GM19328 (cell line): ENCODE results near the gene UGT1A3.
"Not testable (repeated sequence)": the region's sequence is repeated elsewhere in the genome, so short reads cannot be mapped to it uniquely, and the experiment has no call there.

Source experiments
- ATAC-seq: cut with Tn5 transposase; IDR thresholded peaks from one replicate; pipeline ENCODE4 v1.9.1; 2021; ENCODE audit warnings: mild to moderate bottlenecking, moderate library complexity; ENCODE audit not compliant: unreplicated experiment

The UGT1A3 gene

DNA sequence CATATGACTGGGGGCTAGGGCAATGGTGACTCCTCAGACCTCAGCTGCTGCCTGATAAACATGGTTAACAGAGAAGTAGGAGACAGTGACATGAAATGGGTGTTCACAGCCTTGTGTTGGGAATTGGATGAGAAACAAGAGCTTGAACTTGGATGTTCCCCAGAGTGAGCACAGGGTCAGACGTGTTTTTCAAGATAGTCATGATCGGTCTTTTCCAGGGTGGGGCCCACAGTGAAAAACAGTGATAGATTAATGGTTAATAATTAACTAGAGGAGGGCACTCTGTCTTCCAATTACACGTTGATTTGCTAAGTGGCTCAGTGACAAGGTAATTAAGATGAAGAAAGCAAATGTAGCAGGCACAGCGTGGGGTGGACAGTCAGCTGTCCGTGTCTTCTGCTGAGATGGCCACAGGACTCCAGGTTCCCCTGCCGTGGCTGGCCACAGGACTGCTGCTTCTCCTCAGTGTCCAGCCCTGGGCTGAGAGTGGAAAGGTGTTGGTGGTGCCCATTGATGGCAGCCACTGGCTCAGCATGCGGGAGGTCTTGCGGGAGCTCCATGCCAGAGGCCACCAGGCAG, at the start of gene UGT1A3:
UGT1A3 (plus strand) TSS at position 320 of the 579 bp plus-strand sequence; CDS start at position 405, 85 bp downstream.
- ATAC-seq, result no peak

DNA sequence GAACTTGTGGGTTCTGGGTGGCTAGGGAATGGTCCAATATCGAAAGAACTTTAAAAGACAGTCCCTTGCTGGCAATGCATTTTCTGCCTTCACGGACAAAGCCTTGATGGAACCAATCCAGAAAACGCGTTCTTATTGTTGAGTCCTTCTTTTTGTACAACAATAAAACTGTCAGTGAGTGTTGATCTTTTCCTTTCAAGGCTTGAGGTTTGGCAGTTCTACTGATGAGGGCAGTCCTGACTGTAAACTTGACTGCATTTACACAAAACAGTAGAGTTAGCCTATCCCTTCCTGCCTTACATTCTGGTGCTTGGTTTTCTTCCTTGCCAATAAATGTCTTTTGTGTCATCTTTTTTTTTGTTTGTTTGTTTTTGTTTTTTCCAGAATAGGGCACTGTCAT, 49.6 kb upstream of the UGT1A3 start:
- no peak for ATAC-seq

DNA sequence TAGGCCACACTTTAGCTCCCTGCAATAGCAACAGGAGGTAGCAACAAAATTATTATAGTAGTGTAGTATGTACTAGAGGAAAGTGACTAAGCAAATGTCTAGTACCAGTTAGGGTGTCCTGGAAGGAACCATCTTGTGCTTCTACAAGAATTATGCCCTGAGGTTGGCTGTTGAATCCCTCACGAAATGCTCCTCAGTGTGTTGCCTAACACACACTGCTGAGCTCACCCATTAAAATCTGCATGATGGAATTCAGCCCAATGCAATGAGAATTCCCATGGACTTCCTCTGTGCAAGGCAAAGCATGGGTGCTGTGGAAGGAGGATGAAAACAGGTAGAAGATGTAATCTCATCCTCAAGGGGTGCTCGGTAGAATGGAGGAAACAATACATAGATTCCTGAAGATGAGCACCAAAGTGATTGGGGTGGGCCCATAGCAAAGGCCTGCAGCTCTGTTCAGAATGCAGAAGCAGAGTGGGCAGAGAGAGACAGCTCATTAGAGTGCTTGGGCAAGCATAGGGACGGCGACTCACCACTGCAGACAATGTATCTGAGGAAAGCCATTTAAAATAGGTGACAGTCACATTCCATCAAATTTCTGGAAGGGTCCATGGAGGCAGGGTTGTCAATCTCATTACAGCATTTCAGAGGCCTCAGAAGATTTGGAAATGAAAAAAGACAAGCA, 48.3 kb upstream of the UGT1A3 start:
- ATAC-seq, result no peak

DNA sequence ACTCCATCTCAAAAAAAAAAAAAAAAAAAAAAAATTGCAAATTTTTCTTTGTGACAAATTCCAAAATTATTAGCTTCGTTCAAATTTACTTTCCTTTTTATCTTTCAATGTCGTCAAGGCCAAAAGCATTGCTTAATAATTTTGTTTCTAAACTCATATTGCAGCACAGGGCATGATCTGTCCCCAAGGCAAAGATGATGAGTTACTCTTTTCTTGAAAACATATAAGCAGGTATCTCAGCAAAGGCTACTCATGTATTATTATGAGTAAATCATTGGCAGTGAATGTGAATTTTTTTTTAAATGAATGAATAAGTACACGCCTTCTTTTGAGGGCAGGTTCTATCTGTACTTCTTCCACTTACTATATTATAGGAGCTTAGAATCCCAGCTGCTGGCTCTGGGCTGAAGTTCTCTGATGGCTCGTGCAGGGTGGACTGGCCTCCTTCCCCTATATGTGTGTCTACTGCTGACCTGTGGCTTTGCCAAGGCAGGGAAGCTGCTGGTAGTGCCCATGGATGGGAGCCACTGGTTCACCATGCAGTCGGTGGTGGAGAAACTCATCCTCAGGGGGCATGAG, 47.2 kb upstream of the UGT1A3 start, which contains the start of gene UGT1A7:
UGT1A7 (plus strand) TSS at position 381 of the 579 bp plus-strand sequence; CDS start at position 418, 37 bp downstream.
- no peak for ATAC-seq

DNA sequence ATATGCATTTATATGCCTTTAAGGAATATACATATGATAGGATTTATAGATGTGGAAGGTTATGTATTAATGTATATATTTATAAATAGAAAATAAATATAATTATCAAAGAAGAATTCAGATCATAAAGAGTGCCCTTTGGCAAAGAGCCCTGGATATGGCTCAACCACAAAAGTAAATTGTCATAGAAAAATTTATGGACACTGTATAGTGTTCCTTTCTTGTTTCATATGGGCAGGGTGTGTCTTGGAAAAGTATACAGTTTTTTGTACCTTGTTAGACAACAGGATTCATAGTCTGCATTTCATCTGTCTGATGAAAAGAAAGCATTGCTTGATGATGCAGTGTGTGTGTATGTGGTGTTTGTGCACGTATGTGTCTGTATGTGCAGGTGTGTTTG, 44.2 kb upstream of the UGT1A3 start:
- no peak for ATAC-seq

DNA sequence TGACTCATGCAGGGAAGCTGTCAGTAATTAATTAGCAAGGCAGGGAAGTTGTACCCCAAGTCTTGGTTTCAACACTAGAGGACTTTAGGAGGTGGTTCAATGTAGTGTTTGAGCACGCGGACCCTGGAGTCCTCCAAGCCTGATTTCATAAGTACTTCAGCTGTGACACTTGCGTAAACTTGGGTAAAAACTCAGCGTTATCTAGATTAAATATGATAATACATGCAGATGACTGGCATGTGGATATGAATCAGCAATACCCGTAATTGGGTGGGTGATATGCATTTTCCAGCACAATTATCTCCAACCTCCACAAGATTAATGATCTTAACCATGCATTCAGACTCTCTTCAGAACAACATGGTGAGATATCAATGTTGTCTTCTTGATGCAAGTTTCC, 41.9 kb upstream of the UGT1A3 start:
- ATAC-seq, result no peak

DNA sequence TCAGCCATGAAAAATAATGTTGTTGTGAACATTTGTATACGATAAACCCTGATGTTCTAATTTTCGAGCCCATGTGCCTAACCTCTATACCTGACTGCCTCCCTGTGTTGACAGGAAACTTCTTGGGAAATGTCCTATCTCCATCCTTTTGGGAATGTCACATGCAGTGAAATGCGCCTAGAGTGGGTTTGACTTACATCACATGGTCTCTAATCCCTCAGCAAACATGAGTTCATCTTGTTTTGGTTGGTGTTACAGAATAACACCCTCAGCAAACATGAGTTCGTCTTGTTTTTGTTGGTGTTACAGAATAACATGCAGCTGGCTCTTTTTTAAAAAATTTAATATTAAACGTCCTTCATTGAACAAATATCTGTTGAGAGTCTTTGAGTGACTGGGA, 40.5 kb upstream of the UGT1A3 start:
- ATAC-seq, result no peak

DNA sequence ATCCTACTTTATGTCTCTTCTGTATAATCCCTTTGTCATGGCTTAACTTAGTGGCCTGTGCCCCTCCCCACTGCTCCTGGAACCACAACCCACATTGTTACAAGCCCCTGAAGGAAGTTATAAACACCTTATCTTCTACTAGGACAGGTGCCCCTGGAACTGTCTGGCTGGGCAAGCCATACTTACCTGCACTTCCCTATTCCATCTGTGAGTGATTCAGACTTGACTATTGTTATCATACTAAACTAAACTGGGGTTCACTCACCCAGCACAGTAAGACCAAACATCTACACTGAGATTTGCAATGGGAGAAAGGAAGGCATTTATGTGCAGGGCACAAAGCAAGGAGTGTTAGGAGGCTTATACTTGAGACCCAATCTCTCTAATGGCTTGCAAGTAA, 39.8 kb upstream of the UGT1A3 start:
- no peak for ATAC-seq

DNA sequence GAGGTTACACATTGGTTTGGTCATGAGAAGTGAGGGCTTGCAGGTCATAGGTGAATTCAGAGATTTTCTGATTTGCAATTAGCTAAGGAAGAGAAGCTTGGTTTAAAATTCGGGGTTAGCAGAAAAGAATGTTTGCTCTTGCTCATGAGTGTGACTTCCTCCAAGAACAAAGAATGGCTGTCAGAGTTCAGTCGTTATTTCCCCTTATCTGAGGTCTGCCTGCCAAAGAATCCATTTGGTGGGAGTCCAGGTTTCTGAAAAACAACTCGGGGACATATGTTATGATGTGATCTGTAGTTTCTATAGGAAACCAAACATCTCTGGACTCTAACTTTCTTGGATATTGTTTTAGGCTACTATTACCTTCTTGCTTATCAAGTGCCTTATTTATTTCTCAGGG, 39.3 kb upstream of the UGT1A3 start:
- no peak for ATAC-seq

DNA sequence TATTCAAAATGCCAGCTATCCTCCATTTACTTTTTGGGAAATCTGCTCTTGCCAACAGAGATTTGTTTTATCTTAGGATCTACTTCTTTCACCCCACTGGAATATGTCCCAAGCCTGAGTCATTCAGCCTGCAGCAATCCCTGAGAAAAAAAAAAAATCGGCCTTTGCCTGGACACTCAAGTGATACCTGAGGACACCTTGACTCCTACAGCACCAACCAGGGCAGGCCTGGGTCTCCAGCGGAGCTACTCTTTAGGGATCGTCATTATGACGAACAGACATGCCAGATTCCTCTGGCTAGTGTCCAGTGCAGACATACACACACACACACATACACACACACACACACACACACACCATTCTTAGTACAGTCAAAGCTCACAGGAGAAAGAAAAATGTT, 38.4 kb upstream of the UGT1A3 start:
- ATAC-seq, result no peak

DNA sequence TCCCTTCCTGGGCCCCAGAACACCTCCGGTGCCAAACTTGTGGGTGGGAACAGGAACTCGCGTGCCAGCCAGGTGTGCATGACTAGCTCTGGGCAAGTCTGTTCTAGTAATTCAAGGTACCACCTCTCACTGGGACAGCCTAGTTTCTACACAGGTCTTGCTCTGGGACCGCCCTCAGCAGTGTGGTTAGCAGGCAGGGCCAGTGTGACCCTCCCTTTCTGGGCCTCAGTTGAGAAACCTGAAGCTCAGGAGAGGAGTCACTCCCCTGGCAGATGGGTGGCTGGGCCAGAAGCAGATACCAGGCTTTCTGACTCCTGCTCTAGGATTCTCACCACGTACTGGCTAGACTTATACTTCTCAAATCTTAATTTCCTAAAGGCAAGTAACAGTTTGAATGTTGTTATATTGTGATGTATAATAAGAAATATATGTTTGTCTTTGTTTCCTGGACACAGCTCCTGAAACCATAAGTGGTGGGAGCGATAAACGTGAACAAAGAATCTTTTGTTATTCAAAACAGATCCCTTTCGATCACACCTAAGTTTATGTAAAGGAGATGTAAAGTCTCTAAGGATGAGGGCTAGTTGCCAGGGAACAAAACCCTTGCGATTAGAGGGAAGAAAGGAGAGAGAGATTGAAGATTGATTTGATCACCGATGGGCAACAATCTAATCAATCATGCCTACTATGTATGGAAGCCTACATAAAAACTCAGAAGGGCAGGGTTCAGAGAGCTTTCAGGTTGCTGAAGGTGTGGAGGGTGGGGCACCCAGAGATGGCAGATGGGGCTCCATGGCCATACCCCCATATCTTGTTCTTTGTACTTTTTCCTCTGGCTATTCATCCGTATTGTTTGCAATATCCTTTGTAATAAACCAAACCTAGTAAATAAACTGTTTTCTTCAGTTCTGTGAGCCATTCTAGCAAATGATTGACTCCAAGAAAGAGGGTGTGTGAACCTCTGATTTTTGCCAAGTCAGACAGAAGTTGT, 37.1 kb upstream of the UGT1A3 start:
- ATAC-seq, result no peak

DNA sequence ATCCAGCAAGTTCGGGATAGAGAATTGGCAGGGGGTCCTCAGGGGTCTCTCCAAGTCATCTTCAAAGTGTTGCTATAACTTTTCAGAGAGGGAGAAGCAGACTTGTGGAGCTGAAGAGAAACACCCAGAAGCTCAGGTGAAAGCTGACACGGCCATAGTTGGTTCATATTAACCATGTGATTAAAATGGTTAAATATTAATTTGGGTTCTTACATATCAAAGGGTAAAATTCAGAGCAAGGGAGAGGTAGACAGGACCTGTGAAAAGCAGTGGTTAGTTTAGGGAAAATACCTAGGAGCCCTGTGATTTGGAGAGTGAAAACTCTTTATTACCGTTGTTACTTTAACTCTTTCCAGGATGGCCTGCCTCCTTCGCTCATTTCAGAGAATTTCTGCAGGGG, 36.2 kb upstream of the UGT1A3 start, which contains the start of gene UGT1A6:
UGT1A6 (plus strand) TSS at position 243 of the 400 bp plus-strand sequence; CDS start at position 358, 115 bp downstream.
- ATAC-seq, result no peak

DNA sequence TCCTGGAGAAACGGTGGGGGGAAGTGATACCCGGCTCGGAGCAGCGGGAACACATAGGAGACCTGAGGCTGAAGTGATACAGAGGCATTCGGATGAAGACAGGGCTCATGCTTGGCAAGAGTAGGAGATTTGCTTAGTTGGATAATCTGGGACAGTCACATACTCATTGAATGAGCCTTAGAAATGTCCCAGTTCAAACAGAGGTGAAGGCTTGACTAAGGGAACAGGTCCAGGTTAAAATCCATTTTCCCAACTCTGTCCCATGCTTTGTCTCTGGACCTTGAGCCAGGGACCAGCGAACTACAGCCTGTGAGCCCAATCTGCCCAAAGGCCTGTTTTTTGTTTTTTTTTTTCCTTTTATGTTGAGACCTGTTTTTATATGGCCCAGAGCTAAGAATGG, 34.9 kb upstream of the UGT1A3 start:
- ATAC-seq, result no peak

DNA sequence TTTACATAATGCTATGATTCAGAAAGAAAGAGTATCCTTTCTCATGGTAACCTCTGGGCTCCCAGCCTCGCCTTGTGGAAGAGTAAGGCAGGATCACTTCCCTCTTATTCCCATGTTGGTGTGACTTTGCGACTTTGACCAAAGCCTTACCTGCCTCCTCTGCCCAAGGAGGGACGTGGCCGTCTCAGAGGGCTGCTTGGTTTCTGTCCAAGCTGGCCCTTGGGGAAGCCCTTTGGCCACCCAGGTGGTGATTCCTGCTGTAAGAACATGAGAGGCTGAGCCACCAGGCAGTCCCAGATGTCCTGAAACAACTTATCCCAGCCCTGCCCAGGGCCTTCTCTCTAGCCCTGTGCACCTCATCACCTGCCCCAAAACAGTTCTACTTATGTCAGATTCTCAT, 30.1 kb upstream of the UGT1A3 start:
- ATAC-seq, result no peak

DNA sequence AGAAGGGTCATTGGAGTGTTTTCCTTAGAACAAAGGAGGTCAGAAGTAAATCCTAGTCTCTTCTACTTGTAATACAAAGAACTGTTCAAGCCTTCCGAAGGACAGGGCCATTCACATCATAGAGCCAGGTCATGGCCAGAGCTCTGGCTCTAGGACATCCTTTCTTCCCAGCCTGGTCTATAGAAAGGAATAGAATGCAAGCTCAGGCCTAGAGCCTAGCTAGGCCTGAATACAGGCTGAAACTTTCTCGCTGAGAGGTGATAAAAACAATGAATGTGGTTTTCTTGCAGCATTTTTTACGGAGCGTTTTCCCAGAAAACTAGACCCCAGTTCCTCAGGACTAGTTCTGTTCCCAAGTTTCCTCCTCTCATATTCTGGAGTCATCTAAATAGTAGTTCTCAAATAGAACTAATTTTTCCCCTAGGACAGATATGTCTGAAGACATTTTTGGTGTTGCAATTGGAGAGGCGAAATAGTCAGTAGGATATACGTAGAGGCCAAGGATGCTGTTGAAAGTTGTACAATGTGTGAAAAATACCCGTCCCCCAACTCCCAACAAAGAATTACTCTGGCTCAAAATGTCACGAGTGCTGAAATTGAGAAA, 29.3 kb upstream of the UGT1A3 start:
- ATAC-seq, result no peak

DNA sequence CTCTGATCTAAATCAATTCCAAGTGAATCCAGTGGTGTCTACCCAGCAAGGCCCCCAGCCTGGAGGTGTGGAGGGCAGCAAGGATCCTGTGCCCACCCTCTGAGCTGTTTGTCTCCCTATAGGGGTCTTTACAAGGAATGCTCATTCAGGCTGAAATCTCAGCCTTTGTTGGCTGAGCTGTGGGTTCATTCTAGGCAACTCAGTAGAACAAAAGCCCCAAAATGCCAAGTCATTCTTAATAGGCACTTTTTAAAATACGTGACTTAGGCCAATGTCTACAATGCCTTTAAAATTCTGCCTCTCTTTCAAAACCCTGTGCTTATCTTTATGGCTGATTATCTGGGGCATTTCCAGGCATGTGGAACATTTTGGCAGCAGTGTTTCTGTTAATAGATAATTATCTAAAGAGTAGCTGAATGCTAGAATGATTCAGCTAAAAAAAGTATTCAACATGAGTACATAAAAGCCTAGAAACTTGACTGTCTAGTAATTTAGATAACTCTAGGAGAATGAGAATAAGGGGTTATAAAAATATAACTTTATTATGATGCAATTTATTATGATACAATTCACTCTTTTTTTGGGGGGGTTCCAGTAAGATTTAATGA, 28.7 kb upstream of the UGT1A3 start:
- ATAC-seq, result no peak

DNA sequence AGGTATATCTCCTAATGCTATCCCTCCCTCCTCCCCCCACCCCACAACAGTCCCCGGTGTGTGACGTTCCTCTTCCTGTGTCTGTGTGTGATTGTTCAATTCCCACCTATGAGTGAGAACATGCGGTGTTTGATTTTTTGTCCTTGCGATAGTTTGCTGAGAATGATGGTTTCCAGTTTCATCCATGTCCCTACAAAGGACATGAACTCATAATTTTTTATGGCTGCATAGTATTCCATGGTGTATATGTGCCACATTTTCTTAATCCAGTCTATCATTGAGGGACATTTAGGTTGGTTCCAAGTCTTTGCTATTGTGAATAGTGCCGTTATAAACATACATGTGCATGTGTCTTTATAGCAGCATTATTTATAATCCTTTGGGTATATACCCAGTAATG, 28.0 kb upstream of the UGT1A3 start:
- ATAC-seq, result not testable (repeated sequence)

DNA sequence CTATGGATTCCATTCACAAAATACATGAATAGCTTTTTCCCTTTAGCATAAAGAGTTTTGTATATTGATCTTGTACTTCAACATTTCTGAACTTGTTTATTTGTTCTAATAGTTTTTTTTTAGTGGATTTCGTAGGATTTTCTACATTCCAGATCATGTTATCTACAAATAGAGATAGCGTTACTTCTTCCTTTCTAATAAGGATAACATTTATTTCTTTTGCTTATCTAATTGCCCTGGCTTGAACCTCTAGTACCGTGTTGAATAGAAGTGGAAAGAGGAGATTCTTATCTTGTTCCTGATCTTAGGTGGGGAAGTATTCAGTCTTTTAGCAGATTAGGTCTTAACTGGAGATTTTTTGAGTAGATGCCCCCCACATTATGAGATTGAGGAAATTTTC, 26.6 kb upstream of the UGT1A3 start:
- no peak for ATAC-seq

DNA sequence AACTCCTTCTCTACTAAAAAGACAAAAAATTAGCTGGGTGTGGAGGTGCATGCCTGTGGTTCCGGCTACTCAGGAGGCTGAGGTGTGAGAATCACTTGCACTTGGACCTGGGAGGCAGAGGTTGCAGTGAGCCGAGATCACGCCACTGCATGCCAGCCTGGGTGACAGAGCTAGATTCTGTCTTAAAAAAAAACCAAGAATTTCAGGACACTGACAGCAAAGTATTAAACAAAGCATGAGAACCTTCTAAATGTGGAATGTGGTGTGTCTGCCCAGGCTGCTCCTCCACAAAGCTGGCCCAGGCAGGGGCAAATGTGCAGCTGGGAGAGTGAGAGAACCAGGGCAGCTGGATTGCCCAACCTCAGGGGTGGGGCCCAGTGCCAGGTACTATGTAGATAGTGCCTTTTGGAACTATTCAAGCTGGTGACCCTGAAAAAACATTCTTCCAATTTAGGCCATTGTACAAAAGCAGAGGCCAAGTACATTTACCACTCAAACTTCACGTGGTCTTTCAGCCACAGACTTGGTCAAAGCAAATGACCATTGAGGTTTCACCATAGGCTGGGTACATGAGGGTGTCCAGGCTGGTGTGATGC, 22.8 kb upstream of the UGT1A3 start:
- ATAC-seq, result no peak

DNA sequence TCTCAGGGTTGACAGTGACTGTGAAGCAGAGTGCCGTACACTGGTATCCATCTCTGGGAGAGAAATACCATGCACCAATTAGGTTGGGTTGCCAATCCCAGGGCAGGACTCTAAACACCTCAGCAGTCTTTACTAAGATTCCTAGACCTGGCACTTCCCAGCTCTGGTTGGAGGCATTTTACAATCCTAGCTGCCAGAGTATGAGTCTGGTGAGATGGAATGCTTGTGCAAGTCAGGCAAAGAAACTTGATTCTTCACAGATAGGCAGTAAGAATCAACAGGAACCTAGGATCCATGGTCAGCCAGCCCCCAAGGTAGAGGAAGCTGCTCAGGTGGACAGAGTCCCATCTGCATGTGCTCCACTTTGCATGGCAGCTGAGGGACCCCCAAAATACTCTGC, 22.1 kb upstream of the UGT1A3 start:
- no peak for ATAC-seq
